HepG2 (cell line): Measurements from ENCODE around the gene SMARCB1. TPM values are rescaled to one million over a fixed set of nuclear protein-coding genes. Genes with fewer than 3 reads are reported as not detected.

Source experiments
- ATAC-seq: fragments of 200-7000 bp; cut with Tn5 transposase; 3 replicates; pipeline ENCODE4 v1.9.1; 2020; ENCODE audit warnings: mild to moderate bottlenecking, moderate library complexity
- BruUV-seq: library from RNA; stranded (reverse); fragments of 400-500 nt; replicated peaks from 2 replicates; lab custom pipeline; 2021; lab: Mats Ljungman, UMichigan
- CTCF ChIA-PET: fragments of 300-600 bp; formaldehyde crosslinking; extraction: SDS; loops from one replicate; lab custom pipeline; 2021; ENCODE audit warnings: low total read pairs, inconsistent platforms, low intra/inter-chr PET ratio; lab: Yijun Ruan, JAX
- POLR2A ChIA-PET: fragments of 350-600 bp; sonication (Branson Sonifier 250); formaldehyde crosslinking; loops from one replicate; lab custom pipeline; 2020; ENCODE audit warnings: antibody characterized with exemption, inconsistent platforms; lab: Yijun Ruan, JAX
- DNase-seq: peaks from one replicate; pipeline ENCODE4 v3.0.0-alpha.2; 2015; ENCODE audit warnings: low spot score
- FAIRE-seq: peaks from 3 replicates; lab custom pipeline; 2011; peaks lifted over from hg19 to GRCh38; lab: Jason Lieb, UNC
- H2AFZ ChIP-seq: one replicate; pipeline ENCODE4 v1.6.1; 2011; ENCODE audit warnings: low read length, inconsistent platforms
- H3K27ac ChIP-seq: fragments of 300-600 bp; 3 replicates; pipeline ENCODE4 v1.8.0; 2011; ENCODE audit warnings: mixed run types, mild to moderate bottlenecking, mixed read lengths, low read length, inconsistent platforms; ENCODE audit not compliant: insufficient read depth; ENCODE audit errors: extremely low read length
- H3K27me3 ChIP-seq, 2 experiments: fragments of 200-600 bp in 1 of 2; 2 replicates in 1 of 2; 3 replicates in 1 of 2; pipeline versions ENCODE4 v1.6.0 to v1.8.0; 2011; ENCODE audit warnings: low read length in 2 of 2, mild to moderate bottlenecking in 2 of 2, moderate library complexity in 2 of 2, inconsistent platforms in 1 of 2; ENCODE audit not compliant: insufficient read depth in 2 of 2, control insufficient read depth in 1 of 2
- H3K36me3 ChIP-seq, 2 experiments: fragments of 200-600 bp in 1 of 2; replicated peaks in 1 of 2; 2 replicates in 1 of 2; 3 replicates in 1 of 2; pipeline versions ENCODE4 v1.5.1 to v1.8.0; 2011; ENCODE audit warnings: low read length in 2 of 2, inconsistent platforms in 1 of 2; ENCODE audit not compliant: insufficient read depth in 2 of 2, control insufficient read depth in 1 of 2
- H3K4me1 ChIP-seq: 2 replicates; pipeline ENCODE4 v1.5.1; 2012; ENCODE audit warnings: low read length, inconsistent platforms; ENCODE audit not compliant: insufficient read depth
- H3K4me2 ChIP-seq: 2 replicates; pipeline ENCODE4 v1.6.0; 2011; ENCODE audit warnings: low read depth, low read length, inconsistent platforms
- H3K4me3 ChIP-seq, 3 experiments: fragments of 200-600 bp in 1 of 3; sonication (generic), shearing (Covaris generic) in 1 of 3; replicated peaks in 1 of 3; 2 replicates each; pipeline ENCODE4 v1.5.1; 2011 to 2016; ENCODE audit warnings: low read length in 3 of 3, inconsistent platforms in 2 of 3, low read depth in 2 of 3, mild to moderate bottlenecking in 2 of 3, control low read depth in 1 of 3, mixed read lengths in 1 of 3; ENCODE audit not compliant: insufficient read depth in 1 of 3
- H3K79me2 ChIP-seq: one replicate; pipeline ENCODE4 v1.6.1; 2011; ENCODE audit warnings: low read length, inconsistent platforms; ENCODE audit not compliant: insufficient read depth
- H3K9ac ChIP-seq: 2 replicates; pipeline ENCODE4 v1.6.0; 2011; ENCODE audit warnings: mild to moderate bottlenecking, low read depth, low read length, inconsistent platforms; ENCODE audit not compliant: insufficient read depth
- H3K9me3 ChIP-seq: 2 replicates; pipeline ENCODE4 v1.5.1; 2012; ENCODE audit warnings: mild to moderate bottlenecking, low read length
- H4K20me1 ChIP-seq: 2 replicates; pipeline ENCODE4 v1.6.0; 2011; ENCODE audit warnings: inconsistent platforms, mild to moderate bottlenecking, low read length, moderate library complexity; ENCODE audit not compliant: insufficient read depth
- DMAP1 ChIP-seq: IDR thresholded peaks from 2 replicates; pipeline ENCODE4 v1.6.1; 2016
- ESRRA ChIP-seq: sonication (generic); formaldehyde crosslinking; IDR thresholded peaks from 2 replicates; pipeline ENCODE4 v1.5.1; 2020; ENCODE audit warnings: mild to moderate bottlenecking, low read depth, missing genetic modification reagents
- FLYWCH1 ChIP-seq: sonication (generic); formaldehyde crosslinking; IDR thresholded peaks from 2 replicates; pipeline ENCODE4 v1.8.1; 2023; ENCODE audit warnings: mild to moderate bottlenecking, missing genetic modification reagents
- HOXA9 ChIP-seq: sonication (generic); formaldehyde crosslinking; IDR thresholded peaks from 2 replicates; pipeline ENCODE4 v1.8.1; 2022; ENCODE audit warnings: missing genetic modification reagents, mild to moderate bottlenecking, moderate library complexity, borderline replicate concordance
- MIER2 ChIP-seq: IDR thresholded peaks from 2 replicates; pipeline ENCODE4 v1.6.1; 2016; ENCODE audit warnings: missing biosample characterization, missing genetic modification reagents
- NFKB2 ChIP-seq: sonication (generic); formaldehyde crosslinking; IDR thresholded peaks from 2 replicates; pipeline ENCODE4 v1.4.0; 2020; ENCODE audit warnings: missing genetic modification reagents, borderline replicate concordance
- ZFP82 ChIP-seq: sonication (generic); formaldehyde crosslinking; IDR thresholded peaks from 2 replicates; pipeline ENCODE4 v1.5.1; 2020; ENCODE audit warnings: mild to moderate bottlenecking, missing genetic modification reagents, borderline replicate concordance
- ZFP90 ChIP-seq: sonication (generic); formaldehyde crosslinking; IDR thresholded peaks from 2 replicates; pipeline ENCODE4 v1.8.0; 2022; ENCODE audit warnings: missing genetic modification reagents, mild to moderate bottlenecking, inconsistent platforms, borderline replicate concordance
- ZNF253 ChIP-seq: sonication (generic); formaldehyde crosslinking; IDR thresholded peaks from 2 replicates; pipeline ENCODE4 v1.8.0; 2022; ENCODE audit warnings: mild to moderate bottlenecking, missing genetic modification reagents, borderline replicate concordance
- ZNF484 ChIP-seq: sonication (generic); formaldehyde crosslinking; IDR thresholded peaks from 2 replicates; pipeline ENCODE4 v1.5.1; 2020; ENCODE audit warnings: mild to moderate bottlenecking, low read depth, missing genetic modification reagents, borderline replicate concordance
- ZNF775 ChIP-seq: sonication (generic); formaldehyde crosslinking; IDR thresholded peaks from 2 replicates; pipeline ENCODE4 v1.4.0; 2020; ENCODE audit warnings: missing genetic modification reagents, mild to moderate bottlenecking, moderate library complexity, borderline replicate concordance
- ZNF891 ChIP-seq: sonication (generic); formaldehyde crosslinking; IDR thresholded peaks from 2 replicates; pipeline ENCODE4 v1.5.0; 2020; ENCODE audit warnings: mild to moderate bottlenecking, missing genetic modification reagents
- WGBS: methylation state at CpG from one replicate; pipeline ENCODE4 v1.1.6; 2017; ENCODE audit warnings: low lambda C conversion rate; 5-methylcytosine and 5-hydroxymethylcytosine counted together
- in situ Hi-C: cut with HindIII; loops from 2 replicates; pipeline ENCODE4 v1.10.0; 2017; ENCODE audit warnings: low pct_unique_long_range_greater_than_20kb; ENCODE audit not compliant: extremely low pct_ligation_motif_present
- intact Hi-C: fragments of 100-400 bp; cut with micrococcal nuclease; formaldehyde crosslinking; loops from one replicate; pipeline ENCODE4 v1.10.0; 2022; ENCODE audit not compliant: unreplicated experiment
- polyA plus RNA-seq, 8 experiments: library from polyadenylated mRNA; depleted of rRNA in 3 of 8; stranded (reverse) in 7 of 8; unstranded in 1 of 8; fragments of >200 nt; fragmentation: Illumina TruSeq in 4 of 8; extraction: Trizol in 4 of 8; gene quantifications; 2 replicates each; pipeline versions ENCODE4 v1.2.1 to v1.2.3, GENCODE V29; 2011 to 2016; ENCODE audit warnings: low read depth in 4 of 8, missing spikeins in 1 of 8, mixed read lengths in 1 of 8; ENCODE audit not compliant: insufficient read depth in 1 of 8
- total RNA-seq, 5 experiments: library from RNA; depleted of rRNA; stranded (reverse); fragments of >200 nt; fragmentation: Illumina TruSeq; extraction: Trizol; gene quantifications; 2 replicates each; pipeline ENCODE4 v1.2.3, GENCODE V29; 2016; ENCODE audit warnings: low read depth in 1 of 5
- TF ChIP-seq, protein P1 (sequence below): sonication (generic); formaldehyde crosslinking; IDR thresholded peaks from 2 replicates; pipeline ENCODE4 v1.4.0; 2020; ENCODE audit warnings: missing genetic modification reagents
- TF ChIP-seq, protein P2 (sequence below): sonication (generic); formaldehyde crosslinking; IDR thresholded peaks from 2 replicates; pipeline ENCODE4 v1.4.0; 2020; ENCODE audit warnings: missing genetic modification reagents
- TF ChIP-seq, protein P3 (sequence below): sonication (generic); formaldehyde crosslinking; IDR thresholded peaks from 2 replicates; pipeline ENCODE4 v1.8.0; 2022; ENCODE audit warnings: missing genetic modification reagents, mild to moderate bottlenecking, inconsistent platforms, borderline replicate concordance

SMARCB1 gene
- total and polyA plus RNA-seq, 2 of the 13 experiments (the other 11 are each of a cell fraction or from before 2014, with no cell fraction given): 74.0 to 166 TPM

- TF ChIP-seq, protein P1, sequence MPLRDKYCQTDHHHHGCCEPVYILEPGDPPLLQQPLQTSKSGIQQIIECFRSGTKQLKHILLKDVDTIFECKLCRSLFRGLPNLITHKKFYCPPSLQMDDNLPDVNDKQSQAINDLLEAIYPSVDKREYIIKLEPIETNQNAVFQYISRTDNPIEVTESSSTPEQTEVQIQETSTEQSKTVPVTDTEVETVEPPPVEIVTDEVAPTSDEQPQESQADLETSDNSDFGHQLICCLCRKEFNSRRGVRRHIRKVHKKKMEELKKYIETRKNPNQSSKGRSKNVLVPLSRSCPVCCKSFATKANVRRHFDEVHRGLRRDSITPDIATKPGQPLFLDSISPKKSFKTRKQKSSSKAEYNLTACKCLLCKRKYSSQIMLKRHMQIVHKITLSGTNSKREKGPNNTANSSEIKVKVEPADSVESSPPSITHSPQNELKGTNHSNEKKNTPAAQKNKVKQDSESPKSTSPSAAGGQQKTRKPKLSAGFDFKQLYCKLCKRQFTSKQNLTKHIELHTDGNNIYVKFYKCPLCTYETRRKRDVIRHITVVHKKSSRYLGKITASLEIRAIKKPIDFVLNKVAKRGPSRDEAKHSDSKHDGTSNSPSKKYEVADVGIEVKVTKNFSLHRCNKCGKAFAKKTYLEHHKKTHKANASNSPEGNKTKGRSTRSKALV (CRISPR knock-in tag): 0 out of 2 replicates have a peak, but pooled peaks have one; percentile 50
- TF ChIP-seq MIER2: 0 out of 2 replicates have a peak, but pooled peaks have one; percentile 39
- TF ChIP-seq, protein P2, sequence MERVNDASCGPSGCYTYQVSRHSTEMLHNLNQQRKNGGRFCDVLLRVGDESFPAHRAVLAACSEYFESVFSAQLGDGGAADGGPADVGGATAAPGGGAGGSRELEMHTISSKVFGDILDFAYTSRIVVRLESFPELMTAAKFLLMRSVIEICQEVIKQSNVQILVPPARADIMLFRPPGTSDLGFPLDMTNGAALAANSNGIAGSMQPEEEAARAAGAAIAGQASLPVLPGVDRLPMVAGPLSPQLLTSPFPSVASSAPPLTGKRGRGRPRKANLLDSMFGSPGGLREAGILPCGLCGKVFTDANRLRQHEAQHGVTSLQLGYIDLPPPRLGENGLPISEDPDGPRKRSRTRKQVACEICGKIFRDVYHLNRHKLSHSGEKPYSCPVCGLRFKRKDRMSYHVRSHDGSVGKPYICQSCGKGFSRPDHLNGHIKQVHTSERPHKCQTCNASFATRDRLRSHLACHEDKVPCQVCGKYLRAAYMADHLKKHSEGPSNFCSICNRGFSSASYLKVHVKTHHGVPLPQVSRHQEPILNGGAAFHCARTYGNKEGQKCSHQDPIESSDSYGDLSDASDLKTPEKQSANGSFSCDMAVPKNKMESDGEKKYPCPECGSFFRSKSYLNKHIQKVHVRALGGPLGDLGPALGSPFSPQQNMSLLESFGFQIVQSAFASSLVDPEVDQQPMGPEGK (CRISPR knock-in tag): peak; percentile 81
- peak; percentile 49; the same call in 1 of the 2 replicates for TF ChIP-seq NFKB2 (CRISPR knock-in tag)
- TF ChIP-seq HOXA9: no peak
- 0 out of 2 replicates have a peak, but pooled peaks have one; percentile 52 for TF ChIP-seq DMAP1 (CRISPR knock-in tag)
- TF ChIP-seq, all 625 proteins: peak for 72
Observed at GRCh38 chr22:23784215-23784732, 2.5 kb upstream of the SMARCB1 start (continued).

- Histone ChIP-seq H3K4me3 (peak overlapping the region; percentile 84 to 92 (median 90)), H3K4me1 (peaks cover 78% of the 10 kb centered on the region), H3K27me3 (no peaks in the 10 kb centered on the region), H4K20me1 (peaks cover 23% of the 10 kb centered on the region), H3K4me2 (peak overlapping the region; percentile 99), H3K9ac (peak overlapping the region; percentile 99), H3K36me3 (peaks cover 0 to under 1% of the 10 kb centered on the region in 2 experiments; a peak in 2 of 5 replicates), H2AFZ (peak overlapping the region; percentile 58), H3K9me3 (no peaks in the 10 kb centered on the region), H3K27ac (peak overlapping the region; percentile 99), H3K79me2 (peaks cover 37% of the 10 kb centered on the region)
- ChIA-PET CTCF (no interaction called here), POLR2A (interaction anchor here (0.6 to 7.1 kb wide), 5 partner anchors 11 to 71 kb away, joined by 3 to 201 read pairs (median 5); partner anchors contain the start of genes CHCHD10, MMP11 and SLC2A11)
- ATAC-seq: peak; percentile 15
- FAIRE-seq: no peak
- DNase-seq: no peak
- WGBS: 42% methylated on average over 4 of the region's 9 CpGs
- in situ Hi-C loops: no loop called here
- BruUV-seq: TSS peak; percentile 93
- intact Hi-C loops: loop anchor here (5.0 kb wide), 1 partner anchor 71 kb away; the partner anchor contains the start of gene SLC2A11
- TF ChIP-seq, protein P3, sequence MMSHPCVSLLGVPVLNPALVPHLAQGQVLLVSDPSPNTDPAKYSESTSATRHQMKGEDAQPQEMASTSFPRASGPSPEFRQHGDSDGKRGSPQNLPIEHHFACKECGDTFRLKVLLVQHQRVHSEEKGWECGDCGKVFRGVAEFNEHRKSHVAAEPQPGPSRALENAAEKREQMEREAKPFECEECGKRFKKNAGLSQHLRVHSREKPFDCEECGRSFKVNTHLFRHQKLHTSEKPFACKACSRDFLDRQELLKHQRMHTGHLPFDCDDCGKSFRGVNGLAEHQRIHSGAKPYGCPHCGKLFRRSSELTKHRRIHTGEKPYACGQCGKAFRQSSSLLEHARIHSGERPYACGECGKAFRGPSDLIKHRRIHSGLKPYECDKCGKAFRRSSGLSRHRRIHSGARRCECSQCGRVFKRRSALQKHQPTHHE: no peak
- no peak for TF ChIP-seq ZNF891 (CRISPR knock-in tag)
- no peak for TF ChIP-seq ZNF253 (CRISPR knock-in tag)
- no peak for TF ChIP-seq ZNF775 (CRISPR knock-in tag)
- no peak for TF ChIP-seq ZFP82 (CRISPR knock-in tag)
- TF ChIP-seq DMAP1 (CRISPR knock-in tag): no peak
- TF ChIP-seq ESRRA (CRISPR knock-in tag): no peak
- 0 out of 2 replicates have a peak, but pooled peaks have one; percentile 44 for TF ChIP-seq ZFP90
- TF ChIP-seq ZNF484 (CRISPR knock-in tag): no peak
- TF ChIP-seq FLYWCH1 (CRISPR knock-in tag): no peak
Observed at GRCh38 chr22:23786261-23786710, 480 bp upstream of the SMARCB1 start.
